HL-60 (cell line): ENCODE measurements around the gene ACVR1.
"Not testable (repeated sequence)": the region's sequence is repeated elsewhere in the genome, so short reads cannot be mapped to it uniquely, and the experiment has no call there.

Experiments
- DNase-seq, 2 experiments: peaks; one replicate each; pipeline ENCODE4 v3.0.0-alpha.2; 2010 to 2020; ENCODE audit warnings: low read depth in 1 of 2, low spot score in 1 of 2
- H3K27ac ChIP-seq: fragments of 250-450 bp; sonication (Bioruptor Pico); replicated peaks from 2 replicates; pipeline ENCODE4 v1.5.1; 2020; ENCODE audit warnings: mild to moderate bottlenecking, moderate library complexity
- H3K27me3 ChIP-seq: fragments of 250-450 bp; sonication (Bioruptor Pico); 2 replicates; pipeline ENCODE4 v1.5.1; 2021; ENCODE audit warnings: mild to moderate bottlenecking, moderate library complexity; ENCODE audit not compliant: insufficient read depth, poor library complexity, severe bottlenecking
- H3K4me3 ChIP-seq: replicated peaks from 2 replicates; pipeline ENCODE4 v1.5.1; 2011; ENCODE audit warnings: mild to moderate bottlenecking, control low read depth, low read length; ENCODE audit not compliant: insufficient read depth
- CTCF ChIP-seq: IDR thresholded peaks from one replicate; pipeline ENCODE4 v1.5.1; 2011; ENCODE audit warnings: low read length, control low read depth, inconsistent platforms; ENCODE audit not compliant: insufficient read depth
- GABPA ChIP-seq: IDR thresholded peaks from 2 replicates; pipeline ENCODE4 v1.6.1; 2012; ENCODE audit warnings: low read depth
- POLR2AphosphoS5 ChIP-seq: IDR thresholded peaks from 2 replicates; pipeline ENCODE4 v1.6.1; 2012; ENCODE audit warnings: low read depth
- REST ChIP-seq: IDR thresholded peaks from 2 replicates; pipeline ENCODE4 v1.6.1; 2012; ENCODE audit warnings: low read depth; ENCODE audit not compliant: insufficient replicate concordance
- SPI1 ChIP-seq: IDR thresholded peaks from 2 replicates; pipeline ENCODE4 v1.6.1; 2012; ENCODE audit warnings: low read depth, mild to moderate bottlenecking, borderline replicate concordance

The ACVR1 gene

DNA sequence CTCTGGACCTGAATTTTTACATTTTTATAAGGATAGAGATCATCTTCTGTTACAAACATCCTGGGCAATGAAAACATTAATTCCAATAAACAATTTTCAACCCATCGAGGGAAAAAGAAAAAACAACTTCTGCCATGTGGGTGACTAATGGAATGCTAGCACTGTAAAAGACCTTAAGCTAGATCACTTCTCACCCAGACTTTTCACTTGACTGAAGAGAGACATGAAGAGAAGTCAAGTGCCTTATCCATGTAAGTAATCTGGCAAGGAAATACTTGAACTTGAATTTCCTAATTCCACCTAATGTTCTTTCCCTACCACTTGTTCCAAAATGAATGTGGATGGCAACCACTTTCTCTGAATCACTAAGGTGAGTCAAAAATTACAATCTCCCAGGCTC is 149.2 kb downstream of the ACVR1 start:
- no peaks in the 10 kb centered on the region for H3K27me3 ChIP-seq
- no peak for TF ChIP-seq CTCF
- no peak for TF ChIP-seq POLR2AphosphoS5
- DNase-seq, result no peak
- no peak overlapping the region for H3K4me3 ChIP-seq
- H3K27ac ChIP-seq, result no peak overlapping the region

DNA sequence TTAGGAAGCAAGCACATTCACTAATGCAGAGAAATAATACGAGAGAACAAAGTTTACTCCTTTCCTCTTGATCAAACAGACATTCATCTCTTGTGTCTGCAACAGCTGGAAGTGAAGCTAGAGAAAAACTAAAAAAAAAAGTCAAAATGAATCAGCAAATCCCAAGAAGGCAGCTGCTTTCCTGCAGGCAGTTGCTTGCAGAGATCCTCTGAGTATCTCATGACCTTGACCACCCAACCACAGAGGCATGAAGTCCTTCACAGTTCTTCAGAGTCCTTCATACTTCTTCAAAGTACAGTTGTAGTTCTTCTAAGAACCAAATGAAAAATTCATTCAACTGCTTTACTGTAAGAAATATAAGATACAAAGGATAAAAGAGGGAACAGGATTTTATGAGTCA is 150.3 kb downstream of the ACVR1 start:
- no peak for TF ChIP-seq POLR2AphosphoS5
- TF ChIP-seq GABPA, result no peak
- TF ChIP-seq CTCF, result no peak
- TF ChIP-seq REST, result no peak
- TF ChIP-seq SPI1, result no peak
- H3K4me3 ChIP-seq, result no peak overlapping the region
- H3K27me3 ChIP-seq, result no peaks in the 10 kb centered on the region
- DNase-seq, result no peak
- H3K27ac ChIP-seq, result no peak overlapping the region

DNA sequence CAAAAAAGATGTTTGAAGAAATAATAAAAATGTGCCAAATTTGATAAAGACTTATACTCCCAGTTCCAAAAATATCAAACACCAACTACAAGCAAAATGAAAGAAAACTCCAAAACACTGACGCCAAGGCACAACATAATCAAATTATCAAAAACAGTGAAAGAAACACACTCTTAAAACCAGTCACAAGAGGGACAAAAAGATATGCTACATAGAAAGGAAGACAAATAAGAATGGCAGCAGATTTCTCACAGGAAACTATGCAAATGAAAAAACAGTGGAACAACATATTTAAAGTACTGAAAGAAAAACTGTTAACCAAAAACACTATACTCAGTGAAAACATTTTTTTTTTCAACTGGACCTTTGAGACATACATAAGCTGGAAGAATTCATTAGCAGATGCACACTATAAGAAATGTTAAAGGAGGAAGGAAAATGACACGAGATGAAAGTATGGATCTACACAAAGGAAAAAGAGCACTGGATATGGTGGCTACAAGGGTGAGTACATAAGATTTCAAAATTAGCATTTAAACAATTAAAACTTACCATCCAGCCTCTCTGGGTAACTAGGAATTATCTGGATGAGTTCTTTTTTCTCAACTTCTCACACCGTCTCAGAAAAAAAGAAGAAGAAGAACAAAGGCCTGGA is 153.4 kb downstream of the ACVR1 start:
- Histone ChIP-seq H3K27me3 (no peaks in the 10 kb centered on the region), H3K4me3 (no peak overlapping the region), H3K27ac (no peak overlapping the region)
- no peak for DNase-seq
- TF ChIP-seq REST, result no peak

GRCh38 chr2:157720504-157720903 is 155.6 kb downstream of the ACVR1 start:
- TF ChIP-seq CTCF (no peak), REST (no peak), POLR2AphosphoS5 (no peak), GABPA (no peak), SPI1 (no peak)

DNA sequence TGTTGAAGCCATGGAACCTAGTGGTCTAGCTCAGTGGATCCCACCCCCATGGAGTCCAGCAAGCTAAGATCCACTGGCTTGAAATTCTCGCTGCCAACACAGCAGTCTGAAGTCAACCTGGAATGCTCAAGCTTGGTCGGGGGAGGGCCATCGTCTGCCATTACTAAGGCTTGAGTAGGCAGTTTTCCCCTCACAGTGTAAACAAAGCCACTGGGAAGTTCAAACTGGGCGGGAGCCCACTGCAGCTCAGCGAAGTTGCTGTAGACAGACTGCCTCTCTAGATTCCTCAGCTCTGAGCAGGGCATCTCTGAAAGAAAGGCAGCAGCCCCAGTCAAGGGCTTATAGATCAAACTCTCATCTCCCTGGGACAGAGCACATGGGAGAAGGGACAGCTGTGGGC is 171.5 kb downstream of the ACVR1 start:
- not testable (repeated sequence) for H3K4me3 ChIP-seq, H3K27me3 ChIP-seq, DNase-seq, H3K27ac ChIP-seq

More at GRCh38 chr2:157720504-157720903, 155.6 kb downstream of the ACVR1 start:
- no peaks in the 10 kb centered on the region for H3K27me3 ChIP-seq
- no peak overlapping the region for H3K4me3 ChIP-seq
- DNase-seq, result no peak
- H3K27ac ChIP-seq, result no peak overlapping the region

GRCh38 chr2:157704148-157704547 is 172.0 kb downstream of the ACVR1 start:
- not testable (repeated sequence) for H3K27me3 ChIP-seq, H3K27ac ChIP-seq, DNase-seq, H3K4me3 ChIP-seq
